Osteoblast (primary cell): Measurements from ENCODE around the gene ELAVL1. TPM values are rescaled to one million over a fixed set of nuclear protein-coding genes. Genes with fewer than 3 reads are reported as not detected.

Experiments
- DNase-seq: peaks from one replicate; pipeline ENCODE4 v3.0.0; 2011; ENCODE audit warnings: low spot score, mixed read lengths; ENCODE audit not compliant: insufficient read length; ENCODE audit errors: missing footprints
- H2AFZ ChIP-seq: 2 replicates; pipeline ENCODE4 v1.6.0; 2011; ENCODE audit warnings: mild to moderate bottlenecking, low read length
- H3K27ac ChIP-seq: 2 replicates; pipeline ENCODE4 v1.5.1; 2011; ENCODE audit warnings: mild to moderate bottlenecking, low read depth, low read length, moderate library complexity
- H3K27me3 ChIP-seq: 2 replicates; pipeline ENCODE4 v1.6.0; 2012; ENCODE audit warnings: mild to moderate bottlenecking, control low read depth, inconsistent platforms, low read length, moderate library complexity; ENCODE audit not compliant: insufficient read depth
- H3K36me3 ChIP-seq: 2 replicates; pipeline ENCODE4 v1.5.1; 2011; ENCODE audit warnings: mild to moderate bottlenecking, low read length, control low read depth, moderate library complexity; ENCODE audit not compliant: insufficient read depth
- H3K4me1 ChIP-seq: 2 replicates; pipeline ENCODE4 v1.5.1; 2011; ENCODE audit warnings: mild to moderate bottlenecking, low read length, control low read depth, moderate library complexity; ENCODE audit not compliant: insufficient read depth
- H3K4me2 ChIP-seq: 2 replicates; pipeline ENCODE4 v1.6.0; 2011; ENCODE audit warnings: mild to moderate bottlenecking, low read length; ENCODE audit not compliant: insufficient read depth
- H3K4me3 ChIP-seq: fragments of 200-600 bp; sonication (generic); 3 replicates; pipeline ENCODE4 v1.5.1; 2012; ENCODE audit warnings: mild to moderate bottlenecking, low read length, inconsistent platforms; ENCODE audit not compliant: insufficient read depth
- H3K79me2 ChIP-seq: 2 replicates; pipeline ENCODE4 v1.6.0; 2012; ENCODE audit warnings: mild to moderate bottlenecking, low read length, control low read depth, inconsistent platforms; ENCODE audit not compliant: insufficient read depth
- H3K9me3 ChIP-seq: 2 replicates; pipeline ENCODE4 v1.5.1; 2011; ENCODE audit warnings: low read depth, low read length, control low read depth
- H4K20me1 ChIP-seq: 2 replicates; pipeline ENCODE4 v1.6.0; 2012; ENCODE audit warnings: mild to moderate bottlenecking, low read length, control low read depth; ENCODE audit not compliant: insufficient read depth
- total RNA-seq: library from RNA; depleted of rRNA; stranded (reverse); fragments of >200 nt; gene quantifications from 2 replicates; pipeline ENCODE4 v1.2.3, GENCODE V29; 2012
- TF ChIP-seq, protein P1 (sequence below): IDR thresholded peaks from 2 replicates; pipeline ENCODE4 v1.5.1; 2011; ENCODE audit warnings: mild to moderate bottlenecking, low read depth, low read length, moderate library complexity; ENCODE audit errors: extremely low read depth

Gene ELAVL1
- total RNA-seq, 1 donor = 25.7 TPM

DNA sequence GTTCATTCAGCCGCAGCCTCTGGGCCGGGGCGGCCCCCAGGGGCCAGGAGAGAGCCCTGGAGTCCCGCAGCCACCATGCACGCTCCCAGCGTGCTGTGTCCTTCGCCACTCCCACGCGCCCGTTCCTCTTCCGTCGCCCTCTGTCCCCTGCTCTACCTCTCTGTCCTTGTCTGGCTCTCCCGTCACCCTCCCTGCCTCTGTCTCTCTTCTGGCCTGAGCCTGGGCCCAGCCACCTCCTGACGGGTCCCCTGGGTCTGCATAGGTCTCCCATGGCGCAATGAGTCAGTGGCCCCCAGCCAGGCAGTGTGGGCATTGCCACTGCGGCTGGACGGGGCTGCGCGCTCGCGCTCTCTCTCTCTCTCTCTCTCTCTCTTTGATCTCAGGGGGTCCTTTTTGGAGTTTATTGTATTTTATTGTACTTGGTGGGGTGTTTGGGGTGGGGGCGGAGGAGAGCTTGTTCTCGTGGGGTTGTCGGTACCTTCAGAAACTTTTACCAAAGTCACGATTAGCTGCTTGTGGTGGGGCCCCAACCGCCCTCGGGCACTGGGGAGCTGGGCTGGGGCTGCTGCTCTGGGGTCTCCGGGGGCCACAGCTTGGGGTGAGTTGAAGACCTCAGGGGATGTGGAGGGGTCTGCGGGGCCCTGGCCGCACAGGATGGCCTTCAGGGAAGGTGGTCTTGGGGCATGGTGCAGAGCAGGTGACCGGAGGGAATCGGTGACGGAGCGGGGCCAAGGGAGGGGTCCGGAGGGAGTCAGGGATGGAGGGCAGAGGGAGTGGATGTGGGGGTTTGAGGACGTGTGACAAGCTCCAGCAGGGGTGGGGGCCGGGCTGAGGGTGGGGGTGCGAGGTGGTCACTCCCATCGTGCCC, 92.5 kb downstream of the ELAVL1 start:
- no peaks in the 10 kb centered on the region for H3K9me3 ChIP-seq
- peaks cover 7% of the 10 kb centered on the region for H3K79me2 ChIP-seq
- no peak overlapping the region for H3K4me2 ChIP-seq
- peak; percentile 82 for DNase-seq
- no peak overlapping the region for H2AFZ ChIP-seq
- H3K36me3 ChIP-seq = peaks cover 14% of the 10 kb centered on the region
- TF ChIP-seq, protein P1, sequence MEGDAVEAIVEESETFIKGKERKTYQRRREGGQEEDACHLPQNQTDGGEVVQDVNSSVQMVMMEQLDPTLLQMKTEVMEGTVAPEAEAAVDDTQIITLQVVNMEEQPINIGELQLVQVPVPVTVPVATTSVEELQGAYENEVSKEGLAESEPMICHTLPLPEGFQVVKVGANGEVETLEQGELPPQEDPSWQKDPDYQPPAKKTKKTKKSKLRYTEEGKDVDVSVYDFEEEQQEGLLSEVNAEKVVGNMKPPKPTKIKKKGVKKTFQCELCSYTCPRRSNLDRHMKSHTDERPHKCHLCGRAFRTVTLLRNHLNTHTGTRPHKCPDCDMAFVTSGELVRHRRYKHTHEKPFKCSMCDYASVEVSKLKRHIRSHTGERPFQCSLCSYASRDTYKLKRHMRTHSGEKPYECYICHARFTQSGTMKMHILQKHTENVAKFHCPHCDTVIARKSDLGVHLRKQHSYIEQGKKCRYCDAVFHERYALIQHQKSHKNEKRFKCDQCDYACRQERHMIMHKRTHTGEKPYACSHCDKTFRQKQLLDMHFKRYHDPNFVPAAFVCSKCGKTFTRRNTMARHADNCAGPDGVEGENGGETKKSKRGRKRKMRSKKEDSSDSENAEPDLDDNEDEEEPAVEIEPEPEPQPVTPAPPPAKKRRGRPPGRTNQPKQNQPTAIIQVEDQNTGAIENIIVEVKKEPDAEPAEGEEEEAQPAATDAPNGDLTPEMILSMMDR = no peak
- no peak overlapping the region for H3K27ac ChIP-seq
- H3K27me3 ChIP-seq = peaks cover 19% of the 10 kb centered on the region
- H3K4me1 ChIP-seq = peaks cover 5% of the 10 kb centered on the region
- H3K4me3 ChIP-seq = no peak overlapping the region
- H4K20me1 ChIP-seq = peaks cover 7% of the 10 kb centered on the region

DNA sequence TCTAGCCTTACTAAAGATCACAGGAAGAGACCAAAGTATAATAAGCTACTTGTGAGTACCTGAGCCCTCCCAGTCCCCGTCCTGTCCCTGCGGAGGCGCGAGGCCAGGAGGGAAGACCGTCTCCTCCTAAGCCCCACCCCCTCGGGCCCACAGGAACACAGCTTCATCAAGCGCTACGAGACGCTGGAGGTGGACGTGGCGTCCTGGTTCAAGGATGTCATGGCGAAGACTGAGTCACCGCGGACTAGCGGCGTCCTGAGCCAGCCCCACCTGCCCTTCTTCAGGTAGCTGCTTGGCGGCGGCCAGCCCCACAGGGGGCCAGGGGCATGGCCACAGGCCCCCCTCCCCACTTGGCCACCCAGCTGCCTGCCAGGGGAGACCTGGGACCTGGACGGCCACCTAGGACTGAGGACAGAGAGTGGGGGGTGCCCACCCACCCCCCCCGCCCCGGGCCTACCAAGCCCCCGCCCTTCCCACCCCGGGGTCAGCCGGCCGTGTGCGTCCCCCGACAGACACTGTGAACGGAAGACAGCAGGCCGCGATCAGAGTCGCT, 93.2 kb downstream of the ELAVL1 start:
- DNase-seq = peak; percentile 77
- Histone ChIP-seq H3K27ac (no peak overlapping the region), H3K9me3 (no peaks in the 10 kb centered on the region), H3K27me3 (peaks cover 14% of the 10 kb centered on the region), H4K20me1 (peaks cover 13% of the 10 kb centered on the region), H3K36me3 (peaks cover 14% of the 10 kb centered on the region), H2AFZ (no peak overlapping the region), H3K4me2 (no peak overlapping the region), H3K4me3 (no peak overlapping the region), H3K79me2 (peaks cover 14% of the 10 kb centered on the region), H3K4me1 (peaks cover 3% of the 10 kb centered on the region)
- TF ChIP-seq, protein P1 = no peak

DNA sequence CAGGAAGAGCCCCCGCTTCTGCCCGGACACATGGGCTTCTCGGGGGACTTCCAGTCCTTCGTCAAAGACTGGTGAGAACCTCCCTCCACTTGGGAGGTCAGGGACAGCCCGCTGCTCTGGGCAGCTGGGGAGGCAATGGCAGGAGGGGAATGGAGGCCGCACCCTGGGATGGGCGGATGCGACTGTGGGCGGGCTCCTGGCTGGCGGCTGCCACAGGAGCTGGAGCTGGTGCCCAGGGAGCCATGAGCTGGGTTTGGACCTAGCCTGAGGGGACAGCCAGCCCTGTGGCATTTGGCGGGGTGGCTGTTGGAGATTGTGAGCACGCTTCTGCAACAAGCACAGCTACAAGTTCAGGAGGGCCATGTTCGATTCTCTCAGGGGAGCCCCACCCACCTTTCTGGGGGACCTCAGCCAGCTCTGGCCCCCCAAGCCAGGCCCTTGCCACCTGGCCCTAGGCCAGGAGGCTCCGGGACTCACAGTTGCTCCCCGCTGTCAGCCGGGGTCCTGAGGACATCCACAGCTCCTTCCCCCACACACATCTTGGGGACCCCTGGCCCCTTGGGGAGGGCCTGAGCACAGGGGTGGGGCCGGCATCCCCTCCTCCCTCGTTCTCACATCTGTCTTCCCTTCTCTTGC, 93.8 kb downstream of the ELAVL1 start:
- no peak overlapping the region for H3K4me3 ChIP-seq
- no peak overlapping the region for H2AFZ ChIP-seq
- DNase-seq = peak; percentile 79
- peaks cover 14% of the 10 kb centered on the region for H3K36me3 ChIP-seq
- peaks cover 16% of the 10 kb centered on the region for H4K20me1 ChIP-seq
- H3K9me3 ChIP-seq = no peaks in the 10 kb centered on the region
- H3K79me2 ChIP-seq = peaks cover 17% of the 10 kb centered on the region
- no peak overlapping the region for H3K27ac ChIP-seq
- H3K27me3 ChIP-seq = peaks cover 11% of the 10 kb centered on the region
- TF ChIP-seq, protein P1 = no peak
- H3K4me2 ChIP-seq = no peak overlapping the region
- peaks cover 2% of the 10 kb centered on the region for H3K4me1 ChIP-seq
